Measurements from ENCODE around the gene INSC.

DNA sequence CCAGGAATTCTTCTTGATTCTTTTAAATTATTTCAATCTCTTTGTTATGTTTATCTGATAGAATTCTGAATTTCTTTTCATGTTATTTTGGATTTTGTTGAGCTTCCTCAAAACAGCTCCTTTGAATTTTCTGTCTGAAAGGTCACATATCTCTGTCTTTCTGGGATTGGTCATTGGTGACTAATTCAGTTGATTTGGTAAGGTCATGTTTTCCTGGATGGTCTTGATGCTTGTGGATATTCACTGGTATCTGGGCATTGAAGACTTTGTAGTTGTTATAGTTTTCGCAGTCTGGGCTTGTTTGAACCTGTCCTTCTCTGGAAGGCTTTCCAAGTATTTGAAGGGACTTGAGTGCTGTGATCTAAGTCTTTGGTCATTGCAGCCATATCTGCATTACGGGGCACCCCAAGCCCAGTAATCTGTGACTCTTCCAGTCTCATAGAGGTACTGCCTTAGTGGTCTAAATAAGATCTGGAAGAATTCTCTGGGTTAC lies 18.9 kb upstream of the INSC start:
- TF ChIP-seq, protein P1, sequence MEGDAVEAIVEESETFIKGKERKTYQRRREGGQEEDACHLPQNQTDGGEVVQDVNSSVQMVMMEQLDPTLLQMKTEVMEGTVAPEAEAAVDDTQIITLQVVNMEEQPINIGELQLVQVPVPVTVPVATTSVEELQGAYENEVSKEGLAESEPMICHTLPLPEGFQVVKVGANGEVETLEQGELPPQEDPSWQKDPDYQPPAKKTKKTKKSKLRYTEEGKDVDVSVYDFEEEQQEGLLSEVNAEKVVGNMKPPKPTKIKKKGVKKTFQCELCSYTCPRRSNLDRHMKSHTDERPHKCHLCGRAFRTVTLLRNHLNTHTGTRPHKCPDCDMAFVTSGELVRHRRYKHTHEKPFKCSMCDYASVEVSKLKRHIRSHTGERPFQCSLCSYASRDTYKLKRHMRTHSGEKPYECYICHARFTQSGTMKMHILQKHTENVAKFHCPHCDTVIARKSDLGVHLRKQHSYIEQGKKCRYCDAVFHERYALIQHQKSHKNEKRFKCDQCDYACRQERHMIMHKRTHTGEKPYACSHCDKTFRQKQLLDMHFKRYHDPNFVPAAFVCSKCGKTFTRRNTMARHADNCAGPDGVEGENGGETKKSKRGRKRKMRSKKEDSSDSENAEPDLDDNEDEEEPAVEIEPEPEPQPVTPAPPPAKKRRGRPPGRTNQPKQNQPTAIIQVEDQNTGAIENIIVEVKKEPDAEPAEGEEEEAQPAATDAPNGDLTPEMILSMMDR (IDR thresholded peaks at IDR 0.05), result no peak
- TF ChIP-seq POLR2A (IDR thresholded peaks at IDR 0.05), result no peak
